Endothelial cell of umbilical vein (primary cell): ENCODE data around the gene KRTAP10-11. TPM values are rescaled to one million over a fixed set of nuclear protein-coding genes. Genes with fewer than 3 reads are reported as not detected.

Source experiments
- BruUV-seq: library from RNA; stranded (reverse); fragments of 400-500 nt; replicated peaks from 2 replicates; lab custom pipeline; 2021; lab: Mats Ljungman, UMichigan
- CTCF ChIA-PET: fragments of 300-600, 350-600 bp; sonication (Branson Sonifier 250); formaldehyde crosslinking; loops from one replicate; lab custom pipeline; 2021; ENCODE audit warnings: antibody characterized with exemption, inconsistent platforms; lab: Charles Lee
- POLR2A ChIA-PET: fragments of 300-600, 350-600 bp; sonication (Branson Sonifier 250); formaldehyde crosslinking; loops from one replicate; lab custom pipeline; 2021; ENCODE audit warnings: antibody characterized with exemption, inconsistent platforms; lab: Charles Lee
- DNase-seq: peaks from one replicate; pipeline ENCODE4 v3.0.0-alpha.2; 2011; ENCODE audit warnings: low read depth, low spot score
- FAIRE-seq: peaks from 2 replicates; lab custom pipeline; 2011; peaks lifted over from hg19 to GRCh38; lab: Jason Lieb, UNC
- H2AFZ ChIP-seq: 2 replicates; pipeline ENCODE4 v1.6.0; 2012; ENCODE audit warnings: low read depth, low read length, control low read depth, inconsistent platforms
- H3K27ac ChIP-seq: 2 replicates; pipeline ENCODE4 v1.5.1; 2011; ENCODE audit warnings: low read depth, mild to moderate bottlenecking, control low read depth, low read length, moderate library complexity; ENCODE audit not compliant: insufficient read depth
- H3K27me3 ChIP-seq, 2 experiments: 2 replicates each; pipeline versions ENCODE4 v1.6.0 to v1.6.1; 2011; ENCODE audit warnings: low read length in 2 of 2, mixed read lengths in 1 of 2; ENCODE audit not compliant: control insufficient read depth in 2 of 2, insufficient read depth in 2 of 2
- H3K36me3 ChIP-seq, 2 experiments: 2 replicates in 1 of 2; 3 replicates in 1 of 2; pipeline ENCODE4 v1.5.1; 2011; ENCODE audit warnings: low read length in 2 of 2, mild to moderate bottlenecking in 1 of 2, moderate library complexity in 1 of 2; ENCODE audit not compliant: control insufficient read depth in 2 of 2, insufficient read depth in 2 of 2; ENCODE audit errors: extremely low read depth in 1 of 2
- H3K4me1 ChIP-seq: 3 replicates; pipeline ENCODE4 v1.5.1; 2011; ENCODE audit warnings: mild to moderate bottlenecking, low read length; ENCODE audit not compliant: control insufficient read depth, insufficient read depth; ENCODE audit errors: extremely low read depth
- H3K4me2 ChIP-seq: 2 replicates; pipeline ENCODE4 v1.6.1; 2011; ENCODE audit warnings: low read length, control low read depth, mixed read lengths; ENCODE audit not compliant: insufficient read depth
- H3K4me3 ChIP-seq, 3 experiments: fragments of 200-600 bp in 1 of 3; sonication (generic), shearing (Covaris generic) in 1 of 3; replicated peaks in 1 of 3; 2 replicates each; pipeline ENCODE4 v1.5.1; 2011 to 2016; ENCODE audit warnings: control low read depth in 3 of 3, low read length in 3 of 3, mild to moderate bottlenecking in 2 of 3, inconsistent platforms in 1 of 3, low read depth in 1 of 3, moderate library complexity in 1 of 3; ENCODE audit not compliant: insufficient read depth in 1 of 3
- H3K79me2 ChIP-seq: 2 replicates; pipeline ENCODE4 v1.6.0; 2012; ENCODE audit warnings: low read length, inconsistent platforms; ENCODE audit not compliant: control insufficient read depth, insufficient read depth
- H3K9ac ChIP-seq: replicated peaks from 2 replicates; pipeline ENCODE3; 2011; ENCODE audit warnings: low read length, control low read depth; ENCODE audit not compliant: insufficient read depth; ENCODE audit errors: extremely low read depth
- H3K9me1 ChIP-seq: replicated peaks from 3 replicates; pipeline ENCODE4 v1.6.0; 2011; ENCODE audit warnings: mild to moderate bottlenecking, low read length; ENCODE audit not compliant: control insufficient read depth, insufficient read depth; ENCODE audit errors: extremely low read depth
- H3K9me3 ChIP-seq: replicated peaks from 2 replicates; pipeline ENCODE4 v1.5.1; 2012; ENCODE audit warnings: low read length, inconsistent platforms; ENCODE audit not compliant: control insufficient read depth, insufficient read depth
- H4K20me1 ChIP-seq: replicated peaks from 2 replicates; pipeline ENCODE3; 2011; ENCODE audit warnings: mild to moderate bottlenecking, low read length; ENCODE audit not compliant: control insufficient read depth, insufficient read depth; ENCODE audit errors: extremely low read depth
- CTCF ChIP-seq, 2 donors: IDR thresholded peaks; 1 replicate in 1 of 2; 2 replicates in 1 of 2; pipeline ENCODE4 v1.5.1; 2011; ENCODE audit warnings: low read length in 2 of 2, mild to moderate bottlenecking in 2 of 2, moderate library complexity in 2 of 2, control low read depth in 1 of 2, inconsistent platforms in 1 of 2, low read depth in 1 of 2; ENCODE audit not compliant: insufficient read depth in 1 of 2; ENCODE audit errors: extremely low read depth in 1 of 2
- EZH2 ChIP-seq: IDR thresholded peaks from 2 replicates; pipeline ENCODE4 v1.6.1; 2012; ENCODE audit warnings: borderline replicate concordance, low read depth, mild to moderate bottlenecking, moderate library complexity, low read length, inconsistent platforms; ENCODE audit not compliant: severe bottlenecking
- GATA2 ChIP-seq: IDR thresholded peaks from 2 replicates; pipeline ENCODE4 v1.7.0; 2011; ENCODE audit warnings: low read depth, mild to moderate bottlenecking, moderate library complexity, mixed read lengths, low read length; ENCODE audit not compliant: insufficient read length, insufficient read depth
- JUN ChIP-seq: IDR thresholded peaks from 2 replicates; pipeline ENCODE4 v1.6.1; 2011; ENCODE audit warnings: borderline replicate concordance, low read depth; ENCODE audit not compliant: insufficient read length, insufficient read depth
- MYC ChIP-seq: IDR thresholded peaks from one replicate; pipeline ENCODE4 v1.6.1; 2011; ENCODE audit warnings: mild to moderate bottlenecking, low read depth, low read length
- POLR2A ChIP-seq: IDR thresholded peaks from 2 replicates; pipeline ENCODE4 v1.6.1; 2012; ENCODE audit warnings: low read depth, mild to moderate bottlenecking, control low read depth, low read length
- POLR2AphosphoS5 ChIP-seq: IDR thresholded peaks from 2 replicates; pipeline ENCODE4 v1.6.1; 2012; ENCODE audit warnings: low read depth, mild to moderate bottlenecking, control low read depth, low read length, moderate library complexity; ENCODE audit not compliant: insufficient read depth
- dilution Hi-C: fragments of 300-500 bp; cut with MboI; formaldehyde crosslinking; loops from one replicate; pipeline ENCODE4 v1.15.0; 2019; ENCODE audit warnings: low sequenced_read_pairs; ENCODE audit not compliant: extremely low pct_ligation_motif_present
- intact Hi-C: fragments of 100-400 bp; cut with micrococcal nuclease; formaldehyde crosslinking; loops from one replicate; pipeline ENCODE4 v1.10.0; 2022
- polyA plus RNA-seq, 4 experiments: library from polyadenylated mRNA; depleted of rRNA in 3 of 4; stranded (reverse) in 3 of 4; unstranded in 1 of 4; fragments of >200 nt; gene quantifications; 2 replicates each; pipeline versions ENCODE4 v1.2.1 to v1.2.3, GENCODE V29; 2011 to 2012; ENCODE audit warnings: missing spikeins in 1 of 4
- total RNA-seq: library from RNA; stranded (reverse); gene quantifications from 2 replicates; pipeline ENCODE4 v1.2.3, GENCODE V29; 2021
- TF ChIP-seq, protein P1 (sequence below): IDR thresholded peaks from 2 replicates; pipeline ENCODE4 v1.6.1; 2011; ENCODE audit not compliant: insufficient read depth, insufficient read length

Gene KRTAP10-11
- total and polyA plus RNA-seq, 2 donors (not counting 3 experiments of a cell fraction or from before 2014, with no cell fraction given) = not detected

DNA sequence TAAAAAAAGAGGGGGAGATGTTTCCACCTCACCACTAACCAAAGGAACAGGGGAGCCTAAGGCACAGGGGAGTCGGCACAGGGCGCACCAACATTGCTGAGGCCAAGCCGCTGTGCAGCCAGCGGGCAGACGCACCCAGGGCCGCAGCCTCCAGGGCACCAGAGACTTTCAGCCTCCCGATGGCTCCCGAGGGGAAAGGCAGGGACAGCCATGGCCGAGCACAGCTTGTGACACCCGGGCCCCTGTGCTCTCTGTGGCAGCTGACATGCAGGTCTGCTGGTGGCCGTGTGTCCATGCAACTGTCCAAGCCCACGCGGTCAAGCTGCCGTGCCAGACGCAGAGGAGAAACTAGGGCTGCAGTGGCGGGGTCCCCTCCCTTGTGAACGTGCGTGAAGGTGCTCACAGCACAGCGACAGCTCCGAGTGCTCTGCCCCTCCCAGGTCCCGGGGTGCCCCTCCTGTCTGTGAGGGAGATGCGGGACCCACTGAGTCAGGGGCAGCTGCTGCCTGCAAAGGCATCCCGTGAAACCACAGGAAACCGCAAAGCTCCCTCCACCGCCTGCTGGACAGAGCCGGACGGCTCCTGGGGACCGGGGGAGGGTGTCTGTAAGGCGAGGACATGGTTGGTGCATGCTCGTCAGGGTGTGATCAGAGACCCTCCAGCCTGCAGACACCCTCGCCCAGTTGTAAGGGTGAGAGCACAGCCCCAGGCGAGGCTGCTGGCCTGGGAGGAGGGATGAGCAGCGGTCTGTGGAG is 2.5 kb downstream of the KRTAP10-11 start:
- Histone ChIP-seq H3K9me1 (no peaks in the 10 kb centered on the region), H3K27ac (no peak overlapping the region), H3K4me3 (no peak overlapping the region), H3K4me2 (no peak overlapping the region), H3K4me1 (no peaks in the 10 kb centered on the region), H4K20me1 (no peaks in the 10 kb centered on the region), H3K79me2 (no peaks in the 10 kb centered on the region), H3K27me3 (no peaks in the 10 kb centered on the region), H3K9ac (no peak overlapping the region), H3K36me3 (no peaks in the 10 kb centered on the region), H2AFZ (no peak overlapping the region), H3K9me3 (no peaks in the 10 kb centered on the region)
- FAIRE-seq (no peak), DNase-seq (no peak)
- TF ChIP-seq MYC (no peak), POLR2A (no peak)
- dilution Hi-C loops (no loop called here), intact Hi-C loops (no loop called here)
- CTCF ChIA-PET = no interaction called here
- POLR2A ChIA-PET = no interaction called here
- BruUV-seq = no TSS peak

- TF ChIP-seq CTCF (IDR thresholded peaks at IDR 0.05; ENCODE audit: extremely low read depth in 1 of 2, insufficient read depth in 1 of 2, low read depth in 1 of 2, low read length in 2 of 2) (no peak), GATA2 (no peak), POLR2AphosphoS5 (no peak), JUN (no peak), MYC (no peak), EZH2 (no peak)
- TF ChIP-seq, protein P1, sequence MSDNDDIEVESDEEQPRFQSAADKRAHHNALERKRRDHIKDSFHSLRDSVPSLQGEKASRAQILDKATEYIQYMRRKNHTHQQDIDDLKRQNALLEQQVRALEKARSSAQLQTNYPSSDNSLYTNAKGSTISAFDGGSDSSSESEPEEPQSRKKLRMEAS = no peak
- Histone ChIP-seq H3K4me2 (no peak overlapping the region), H3K4me3 (no peak overlapping the region), H4K20me1 (no peaks in the 10 kb centered on the region), H3K36me3 (no peaks in the 10 kb centered on the region), H3K27me3 (no peaks in the 10 kb centered on the region), H3K9ac (no peak overlapping the region), H3K9me1 (no peaks in the 10 kb centered on the region), H3K9me3 (no peaks in the 10 kb centered on the region), H3K27ac (no peak overlapping the region), H3K4me1 (no peaks in the 10 kb centered on the region), H3K79me2 (no peaks in the 10 kb centered on the region), H2AFZ (no peak overlapping the region)
- no TSS peak for BruUV-seq
- ChIA-PET CTCF (no interaction called here), POLR2A (no interaction called here)
- intact Hi-C loops = no loop called here
- dilution Hi-C loops = no loop called here
- no peak for DNase-seq
- FAIRE-seq = no peak
Measured at GRCh38 chr21:44649521-44650100, 3.4 kb downstream of the KRTAP10-11 start.
